H1 (cell line): ENCODE data around the gene FGD5. TPM values are rescaled to one million over a fixed set of nuclear protein-coding genes. Genes with fewer than 3 reads are reported as not detected.

Experiments
- EGR1 ChIP-seq: IDR thresholded peaks from 2 replicates; pipeline ENCODE4 v1.6.1; 2011; ENCODE audit warnings: low read depth, low read length, borderline replicate concordance
- EZH2 ChIP-seq: fragments of 200-600 bp; sonication (generic); IDR thresholded peaks from 2 replicates; pipeline ENCODE4 v1.7.1; 2012; ENCODE audit warnings: low read depth, mild to moderate bottlenecking, moderate library complexity, low read length, inconsistent platforms; ENCODE audit not compliant: severe bottlenecking
- KDM1A ChIP-seq: fragments of 200-600, 300-600 bp; sonication (generic); IDR thresholded peaks from 2 replicates; pipeline ENCODE4 v1.7.1; 2016; ENCODE audit warnings: mild to moderate bottlenecking, low read length, borderline replicate concordance
- POU5F1 ChIP-seq: IDR thresholded peaks from 2 replicates; pipeline ENCODE4 v1.6.1; 2011; ENCODE audit warnings: low read depth, mild to moderate bottlenecking, low read length, moderate library complexity
- SIX5 ChIP-seq: IDR thresholded peaks from 2 replicates; pipeline ENCODE4 v1.6.1; 2011; ENCODE audit warnings: mild to moderate bottlenecking, low read depth, low read length
- SP1 ChIP-seq: IDR thresholded peaks from 2 replicates; pipeline ENCODE4 v1.6.1; 2011; ENCODE audit warnings: low read depth, low read length
- TAF1 ChIP-seq: IDR thresholded peaks from 2 replicates; pipeline ENCODE4 v1.6.1; 2011; ENCODE audit warnings: mild to moderate bottlenecking, low read depth, low read length
- polyA plus RNA-seq, 7 experiments: library from polyadenylated mRNA; depleted of rRNA in 3 of 7; stranded (reverse) in 5 of 7; unstranded in 2 of 7; fragments of >200 nt in 5 of 7; fragments of 200-250 nt in 2 of 7; gene quantifications; 1 replicate in 5 of 7; 2 replicates in 1 of 7; 4 replicates in 1 of 7; pipeline versions ENCODE4 v1.2.1 to v1.2.3, GENCODE V29; 2011 to 2013; ENCODE audit warnings: missing spikeins in 2 of 7, mixed read lengths in 2 of 7
- total RNA-seq: library from RNA; stranded (reverse); fragmentation: NEBNext Ultra II Directional; extraction: Animal tissue kit (Norgen Biotek cat#: 25700); gene quantifications from 2 replicates; pipeline ENCODE4 v1.2.1, GENCODE V29; 2021

The FGD5 gene
- total and polyA plus RNA-seq, 2 of the 8 experiments (the other 6 are each of a cell fraction or from before 2014, with no cell fraction given): 4.7 to 14.3 TPM

DNA sequence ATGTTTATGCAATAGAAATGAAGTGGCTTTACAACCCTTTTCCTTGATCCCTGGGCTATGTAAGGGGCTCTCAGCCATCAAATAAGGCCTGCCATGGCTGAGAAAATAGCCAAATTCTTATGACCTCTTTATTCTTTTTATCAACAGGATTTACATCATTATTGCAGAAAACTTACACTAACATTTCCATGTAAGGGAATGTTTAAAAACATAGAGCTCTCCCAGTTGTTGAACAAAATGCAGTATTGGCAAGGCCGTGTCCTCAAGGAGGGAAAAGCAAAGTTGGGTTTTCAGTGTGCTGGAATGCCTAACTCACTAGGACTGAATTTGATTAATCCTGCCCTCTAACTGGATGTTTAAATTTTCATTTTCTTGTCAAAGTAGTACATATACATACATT is 150.9 kb downstream of the FGD5 start (continued):
- TF ChIP-seq EZH2 (no peak), SP1 (no peak), TAF1 (no peak), POU5F1 (no peak), EGR1 (no peak), KDM1A (no peak), SIX5 (no peak)
- TF ChIP-seq, all 59 proteins: peak for 0
